ENCODE data around the gene PLXNA1.

PLXNA1 gene

DNA sequence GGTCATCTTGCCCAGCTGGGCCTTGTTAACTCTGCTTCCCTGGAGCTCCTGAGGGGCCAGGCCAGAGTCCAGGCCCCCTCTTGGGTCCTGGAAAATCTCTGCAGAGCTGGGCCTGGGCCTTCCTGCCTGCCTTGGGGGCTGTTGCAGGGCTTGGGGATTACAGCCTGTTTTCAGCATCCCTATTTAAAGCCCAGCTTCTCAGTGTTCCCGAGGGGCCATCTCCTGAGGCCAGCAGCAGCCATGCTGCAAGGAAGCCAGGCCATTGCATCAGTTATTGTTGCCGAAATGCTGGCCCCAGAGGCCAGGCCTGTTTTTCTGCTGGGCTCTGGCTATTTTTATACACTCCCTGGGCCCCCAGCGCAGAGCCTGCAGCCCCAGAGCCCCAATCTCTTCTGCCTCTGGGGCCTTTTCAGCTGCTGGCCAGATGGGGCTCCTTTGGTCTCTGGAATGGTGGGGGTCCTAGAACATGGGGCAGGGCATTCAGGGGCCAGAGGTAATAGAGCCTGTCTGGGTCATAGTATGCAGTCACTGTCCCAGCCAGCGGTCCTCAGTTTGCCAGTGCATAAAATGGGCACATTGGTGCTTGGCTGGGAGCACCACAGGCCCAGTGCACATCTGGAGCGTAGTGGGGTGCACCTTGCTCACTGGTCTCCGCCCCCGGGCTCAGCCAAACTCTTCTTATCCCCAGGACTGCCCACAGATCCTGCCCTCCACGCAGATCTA lies 28.5 kb downstream of the PLXNA1 start:
- H3K27ac ChIP-seq = no peak overlapping the region
- TF ChIP-seq, protein P1, sequence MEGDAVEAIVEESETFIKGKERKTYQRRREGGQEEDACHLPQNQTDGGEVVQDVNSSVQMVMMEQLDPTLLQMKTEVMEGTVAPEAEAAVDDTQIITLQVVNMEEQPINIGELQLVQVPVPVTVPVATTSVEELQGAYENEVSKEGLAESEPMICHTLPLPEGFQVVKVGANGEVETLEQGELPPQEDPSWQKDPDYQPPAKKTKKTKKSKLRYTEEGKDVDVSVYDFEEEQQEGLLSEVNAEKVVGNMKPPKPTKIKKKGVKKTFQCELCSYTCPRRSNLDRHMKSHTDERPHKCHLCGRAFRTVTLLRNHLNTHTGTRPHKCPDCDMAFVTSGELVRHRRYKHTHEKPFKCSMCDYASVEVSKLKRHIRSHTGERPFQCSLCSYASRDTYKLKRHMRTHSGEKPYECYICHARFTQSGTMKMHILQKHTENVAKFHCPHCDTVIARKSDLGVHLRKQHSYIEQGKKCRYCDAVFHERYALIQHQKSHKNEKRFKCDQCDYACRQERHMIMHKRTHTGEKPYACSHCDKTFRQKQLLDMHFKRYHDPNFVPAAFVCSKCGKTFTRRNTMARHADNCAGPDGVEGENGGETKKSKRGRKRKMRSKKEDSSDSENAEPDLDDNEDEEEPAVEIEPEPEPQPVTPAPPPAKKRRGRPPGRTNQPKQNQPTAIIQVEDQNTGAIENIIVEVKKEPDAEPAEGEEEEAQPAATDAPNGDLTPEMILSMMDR (conservative IDR thresholded peaks at IDR 0.05) = no peak

- TF ChIP-seq, protein P1 (conservative IDR thresholded peaks at IDR 0.05) = no peak
- no peak overlapping the region for H3K27ac ChIP-seq
Observed at GRCh38 chr3:127012091-127012490, 29.2 kb downstream of the PLXNA1 start.

- H3K27ac ChIP-seq = no peak overlapping the region
- TF ChIP-seq, protein P1 (conservative IDR thresholded peaks at IDR 0.05) = no peak
Observed at GRCh38 chr3:127013181-127013580, 30.3 kb downstream of the PLXNA1 start.

DNA sequence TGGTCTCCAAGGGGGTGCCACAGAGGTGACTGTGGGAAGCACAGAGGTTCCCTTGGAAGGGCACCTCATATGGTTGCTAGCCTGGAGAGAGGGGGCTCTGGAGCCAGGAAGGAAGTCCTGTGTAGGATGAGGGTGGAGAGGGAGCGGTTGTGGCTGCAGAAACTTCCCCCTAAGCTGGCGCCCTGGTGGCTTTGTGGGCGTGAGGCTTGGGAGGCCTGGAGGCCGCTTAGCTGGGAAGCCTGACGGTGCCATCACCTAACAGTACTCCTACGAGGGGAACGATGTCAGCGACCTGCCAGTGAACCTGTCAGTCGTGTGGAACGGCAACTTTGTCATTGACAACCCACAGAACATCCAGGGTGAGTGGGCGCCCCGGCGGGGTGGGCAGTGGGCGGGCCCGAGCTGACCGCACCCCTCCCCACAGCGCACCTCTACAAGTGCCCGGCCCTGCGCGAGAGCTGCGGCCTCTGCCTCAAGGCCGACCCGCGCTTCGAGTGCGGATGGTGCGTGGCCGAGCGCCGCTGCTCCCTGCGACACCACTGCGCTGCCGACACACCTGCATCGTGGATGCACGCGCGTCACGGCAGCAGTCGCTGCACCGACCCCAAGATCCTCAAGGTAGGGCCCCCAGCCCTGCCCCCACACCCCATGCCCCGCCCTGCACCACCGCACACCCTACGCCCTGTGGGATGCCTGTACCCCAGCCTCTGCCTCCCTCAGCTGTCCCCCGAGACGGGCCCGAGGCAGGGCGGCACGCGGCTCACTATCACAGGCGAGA lies 31.0 kb downstream of the PLXNA1 start:
- TF ChIP-seq, protein P1 (conservative IDR thresholded peaks at IDR 0.05) = no peak
- no peak overlapping the region for H3K27ac ChIP-seq

DNA sequence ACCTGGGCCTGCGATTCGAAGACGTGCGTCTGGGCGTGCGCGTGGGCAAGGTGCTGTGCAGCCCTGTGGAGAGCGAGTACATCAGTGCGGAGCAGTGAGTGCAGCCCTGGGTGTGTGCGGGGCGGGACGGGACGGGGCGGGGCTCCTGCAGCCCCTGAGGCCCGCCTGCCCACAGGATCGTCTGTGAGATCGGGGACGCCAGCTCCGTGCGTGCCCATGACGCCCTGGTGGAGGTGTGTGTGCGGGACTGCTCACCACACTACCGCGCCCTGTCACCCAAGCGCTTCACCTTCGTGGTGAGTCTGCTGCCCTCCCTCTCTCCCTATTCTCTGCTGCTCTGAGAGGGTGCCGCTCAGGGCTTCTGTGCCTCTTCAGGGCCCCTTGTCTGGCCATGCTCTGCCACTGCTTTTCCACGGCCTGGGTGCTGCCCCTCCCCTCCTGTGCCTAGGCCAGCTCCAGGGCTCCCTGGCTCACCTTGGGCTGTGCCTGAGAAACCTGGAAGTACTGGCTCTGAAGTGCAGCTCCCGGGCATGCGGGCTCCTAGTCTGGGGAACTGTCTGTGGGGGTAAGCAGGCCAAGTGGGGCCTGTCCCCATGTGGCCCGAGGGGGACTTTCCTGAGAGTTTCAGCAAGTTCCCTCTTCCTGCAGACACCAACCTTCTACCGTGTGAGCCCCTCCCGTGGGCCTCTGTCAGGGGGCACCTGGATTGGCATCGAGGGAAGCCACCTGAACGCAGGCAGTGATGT lies 31.8 kb downstream of the PLXNA1 start:
- no peak overlapping the region for H3K27ac ChIP-seq
- TF ChIP-seq, protein P1 (conservative IDR thresholded peaks at IDR 0.05) = no peak

DNA sequence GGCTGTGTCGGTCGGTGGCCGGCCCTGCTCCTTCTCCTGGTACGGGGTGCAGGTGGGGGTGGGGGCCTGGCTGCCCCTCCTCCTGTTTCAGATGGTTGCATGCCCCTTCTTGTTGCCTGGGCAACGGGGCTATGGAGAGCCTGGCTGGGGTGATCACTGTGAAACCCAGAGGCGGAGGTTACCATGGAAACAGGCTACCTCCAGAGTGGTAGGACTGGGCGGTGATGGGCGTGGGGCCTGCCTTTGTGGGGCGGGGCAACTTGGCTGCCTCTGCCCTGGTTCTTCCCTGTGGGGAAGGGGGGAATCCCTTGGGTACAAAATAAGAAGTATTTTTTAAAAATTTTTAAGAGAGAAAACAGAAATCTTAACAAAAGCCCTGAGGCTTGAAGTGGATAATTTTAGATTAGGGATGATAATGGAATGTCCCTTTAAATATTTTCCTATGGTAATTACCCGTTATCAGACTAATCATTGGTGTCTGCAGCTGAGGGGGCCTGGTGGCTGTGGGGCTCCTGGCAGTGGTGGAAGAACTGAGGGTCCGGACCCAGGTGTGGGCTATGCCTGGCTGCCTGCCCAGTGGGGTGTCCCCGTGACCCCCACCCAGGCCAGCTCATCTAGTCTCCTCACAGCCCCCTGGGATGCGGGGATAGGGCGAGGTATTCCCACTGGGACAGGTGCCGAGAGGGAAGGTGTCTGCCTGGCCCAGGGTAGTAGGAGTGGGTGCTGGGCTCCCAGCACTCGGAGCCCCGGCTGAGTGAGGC lies 32.5 kb downstream of the PLXNA1 start:
- H3K27ac ChIP-seq = no peak overlapping the region
- TF ChIP-seq, protein P1 (conservative IDR thresholded peaks at IDR 0.05) = no peak

Data from VCaP (cell line).